Neural progenitor cell (in vitro differentiated cells): ENCODE measurements around the gene KLHL21.

ENCODE experiments used
- CTCF ChIP-seq: fragments of 200-600 bp; sonication (generic); IDR thresholded peaks from 2 replicates; pipeline ENCODE4 v1.5.1; 2017; ENCODE audit warnings: antibody characterized with exemption, mild to moderate bottlenecking
- EZH2 ChIP-seq: fragments of 200-600 bp; sonication (generic); IDR thresholded peaks from 2 replicates; pipeline ENCODE4 v1.6.1; 2017; ENCODE audit warnings: antibody characterized with exemption, mild to moderate bottlenecking, moderate library complexity
- EZH2phosphoT487 ChIP-seq: fragments of 200-600 bp; sonication (generic); IDR thresholded peaks from 2 replicates; pipeline ENCODE4 v1.6.1; 2017; ENCODE audit warnings: antibody characterized with exemption

GRCh38 chr1:6624710-6625583, 22.3 kb upstream of the KLHL21 start, which contains the start of gene THAP3:
- TF ChIP-seq CTCF = peak; percentile 41
- no peak for TF ChIP-seq EZH2
- TF ChIP-seq EZH2phosphoT487 = no peak
